Breast epithelium (tissue), 4 donors: ENCODE results near the gene ACYP1. TPM values are rescaled to one million over a fixed set of nuclear protein-coding genes. Genes with fewer than 3 reads are reported as not detected.

Source experiments
- DNase-seq, 2 donors: peaks; one replicate each; pipeline ENCODE4 v3.0.0-alpha.2; 2019; ENCODE audit warnings: low spot score in 2 of 2
- H3K27ac ChIP-seq, 2 donors: fragments of 200-600 bp; sonication (generic) in 1 of 2; one replicate each; pipeline ENCODE4 v1.5.1; 2016 to 2019; ENCODE audit warnings: mild to moderate bottlenecking in 1 of 2
- H3K27me3 ChIP-seq, 2 donors: fragments of 200-600 bp; sonication (generic) in 1 of 2; one replicate each; pipeline versions ENCODE4 v1.5.1 to v1.6.0; 2017 to 2019; ENCODE audit warnings: control low read depth in 1 of 2, mild to moderate bottlenecking in 1 of 2
- H3K36me3 ChIP-seq: fragments of 200-600 bp; one replicate; pipeline ENCODE4 v1.5.1; 2019
- H3K4me1 ChIP-seq, 2 donors: fragments of 200-600 bp; sonication (generic); one replicate each; pipeline ENCODE4 v1.5.1; 2016 to 2019; ENCODE audit warnings: control low read depth in 1 of 2
- H3K4me3 ChIP-seq, 3 donors: fragments of 200-600 bp; sonication (generic); 1 replicate in 2 of 3; 2 replicates in 1 of 3; pipeline ENCODE4 v1.5.1; 2016 to 2019; ENCODE audit warnings: mild to moderate bottlenecking in 3 of 3, moderate library complexity in 2 of 3
- H3K9me3 ChIP-seq, 2 donors: fragments of 200-600 bp; sonication (generic) in 1 of 2; one replicate each; pipeline ENCODE4 v1.5.1; 2016 to 2019; ENCODE audit warnings: control low read depth in 1 of 2
- POLR2A ChIP-seq: fragments of 450-650 bp; IDR thresholded peaks from one replicate; pipeline ENCODE4 v1.6.1; 2016; ENCODE audit warnings: antibody characterized with exemption, mild to moderate bottlenecking, moderate library complexity
- POLR2AphosphoS5 ChIP-seq, 3 donors: sonication (generic); formaldehyde crosslinking; IDR thresholded peaks; one replicate each; pipeline ENCODE4 v1.6.1; 2017; ENCODE audit warnings: antibody characterized with exemption in 3 of 3
- intact Hi-C: fragments of 100-400 bp; cut with DNase I; formaldehyde crosslinking; loops from one replicate; pipeline ENCODE4 v1.15.1; 2023; ENCODE audit warnings: low total_unique reads
- total RNA-seq, 3 donors: library from RNA; depleted of rRNA; stranded (reverse); fragments of >200 nt; gene quantifications; one replicate each; pipeline ENCODE4 v1.1.0, GENCODE V29; 2016
- TF ChIP-seq, protein P1 (sequence below), 3 donors: fragments of 450-650 bp; IDR thresholded peaks; one replicate each; pipeline ENCODE4 v1.5.1; 2016 to 2017; ENCODE audit warnings: antibody characterized with exemption in 3 of 3, mild to moderate bottlenecking in 3 of 3, moderate library complexity in 3 of 3

ACYP1 gene
- total RNA-seq, 3 donors from 2014 or later: 19.0 to 23.6 (median 21.6) TPM

DNA sequence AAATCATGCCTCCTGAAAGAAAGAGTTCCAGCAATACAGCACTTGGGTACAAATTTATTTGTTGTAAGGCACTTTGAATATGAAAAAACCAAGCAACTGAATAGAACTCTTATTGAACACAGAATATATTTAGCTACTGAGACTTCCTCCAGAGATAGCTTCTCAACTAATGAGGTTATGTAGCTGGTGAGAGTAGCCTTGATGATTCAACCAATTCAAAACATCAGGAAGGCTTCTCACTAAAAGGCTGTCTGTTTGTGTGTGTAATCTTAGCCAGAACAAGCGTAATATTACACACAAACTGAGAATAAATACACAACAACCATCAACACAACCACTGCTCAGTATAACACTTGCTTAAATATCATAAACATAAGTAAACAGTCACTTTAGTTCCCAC, 40.7 kb downstream of the ACYP1 start:
- no peaks in the 10 kb centered on the region for H3K4me1 ChIP-seq
- TF ChIP-seq POLR2AphosphoS5 (IDR thresholded peaks at IDR 0.05) (no peak), POLR2A (no peak)
- TF ChIP-seq, protein P1, sequence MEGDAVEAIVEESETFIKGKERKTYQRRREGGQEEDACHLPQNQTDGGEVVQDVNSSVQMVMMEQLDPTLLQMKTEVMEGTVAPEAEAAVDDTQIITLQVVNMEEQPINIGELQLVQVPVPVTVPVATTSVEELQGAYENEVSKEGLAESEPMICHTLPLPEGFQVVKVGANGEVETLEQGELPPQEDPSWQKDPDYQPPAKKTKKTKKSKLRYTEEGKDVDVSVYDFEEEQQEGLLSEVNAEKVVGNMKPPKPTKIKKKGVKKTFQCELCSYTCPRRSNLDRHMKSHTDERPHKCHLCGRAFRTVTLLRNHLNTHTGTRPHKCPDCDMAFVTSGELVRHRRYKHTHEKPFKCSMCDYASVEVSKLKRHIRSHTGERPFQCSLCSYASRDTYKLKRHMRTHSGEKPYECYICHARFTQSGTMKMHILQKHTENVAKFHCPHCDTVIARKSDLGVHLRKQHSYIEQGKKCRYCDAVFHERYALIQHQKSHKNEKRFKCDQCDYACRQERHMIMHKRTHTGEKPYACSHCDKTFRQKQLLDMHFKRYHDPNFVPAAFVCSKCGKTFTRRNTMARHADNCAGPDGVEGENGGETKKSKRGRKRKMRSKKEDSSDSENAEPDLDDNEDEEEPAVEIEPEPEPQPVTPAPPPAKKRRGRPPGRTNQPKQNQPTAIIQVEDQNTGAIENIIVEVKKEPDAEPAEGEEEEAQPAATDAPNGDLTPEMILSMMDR (IDR thresholded peaks at IDR 0.05): no peak
- intact Hi-C loops: no loop called here
- H3K9me3 ChIP-seq: no peaks in the 10 kb centered on the region
- DNase-seq: no peak
- no peaks in the 10 kb centered on the region for H3K36me3 ChIP-seq
- no peaks in the 10 kb centered on the region for H3K27me3 ChIP-seq
- H3K27ac ChIP-seq: no peak overlapping the region
- no peak overlapping the region for H3K4me3 ChIP-seq

DNA sequence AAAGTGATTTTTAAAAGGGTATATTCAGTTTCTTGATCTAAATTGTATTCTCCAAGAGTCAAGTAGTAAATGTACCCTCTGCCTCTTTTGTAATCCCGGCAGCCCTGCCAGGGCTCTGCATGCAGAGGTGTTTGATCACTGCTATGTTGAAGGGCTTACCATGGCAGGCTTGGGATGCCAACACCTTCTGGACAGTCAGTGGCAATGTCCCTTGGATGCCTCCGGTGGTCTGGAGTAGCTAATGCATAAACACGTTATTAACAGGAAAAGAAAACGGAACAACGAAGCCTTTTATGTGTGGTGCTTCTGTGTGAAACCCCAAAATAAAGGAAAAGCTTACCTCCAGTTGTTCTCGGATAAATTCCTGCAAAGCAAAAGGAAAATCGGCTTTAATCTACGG, 41.2 kb downstream of the ACYP1 start:
- Histone ChIP-seq H3K27ac (no peak overlapping the region), H3K4me3 (no peak overlapping the region), H3K27me3 (no peaks in the 10 kb centered on the region), H3K9me3 (no peaks in the 10 kb centered on the region), H3K36me3 (no peaks in the 10 kb centered on the region), H3K4me1 (no peaks in the 10 kb centered on the region)
- TF ChIP-seq, protein P1 (IDR thresholded peaks at IDR 0.05): peak in 1 of 3 donors; percentile 20
- TF ChIP-seq POLR2A: no peak
- intact Hi-C loops: no loop called here
- no peak for DNase-seq

DNA sequence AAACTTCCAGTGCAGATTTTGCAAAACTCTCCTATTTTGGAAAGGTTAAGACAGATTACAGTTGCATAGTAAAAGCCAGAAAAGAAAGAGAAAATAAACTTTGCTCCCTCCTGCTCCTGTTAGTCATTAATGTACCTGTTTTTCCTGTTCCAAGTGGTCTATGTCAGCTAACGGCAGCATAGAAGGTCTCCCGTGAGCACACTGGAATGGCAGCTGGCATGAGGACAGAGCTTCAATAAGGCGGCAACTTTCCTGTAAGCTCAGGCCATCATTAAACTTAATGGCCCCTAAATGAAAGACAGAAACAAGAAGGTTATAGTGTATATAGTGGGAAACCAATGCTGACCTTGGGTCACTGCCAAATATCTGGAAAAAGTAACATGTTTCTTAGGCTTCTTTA, 45.1 kb downstream of the ACYP1 start:
- Histone ChIP-seq H3K9me3 (no peaks in the 10 kb centered on the region), H3K27ac (no peak overlapping the region), H3K4me3 (no peak overlapping the region), H3K4me1 (no peaks in the 10 kb centered on the region), H3K36me3 (no peaks in the 10 kb centered on the region), H3K27me3 (no peaks in the 10 kb centered on the region)
- TF ChIP-seq POLR2AphosphoS5 (IDR thresholded peaks at IDR 0.05) (no peak), POLR2A (no peak)
- TF ChIP-seq, protein P1 (IDR thresholded peaks at IDR 0.05): no peak
- intact Hi-C loops: no loop called here
- DNase-seq: no peak

DNA sequence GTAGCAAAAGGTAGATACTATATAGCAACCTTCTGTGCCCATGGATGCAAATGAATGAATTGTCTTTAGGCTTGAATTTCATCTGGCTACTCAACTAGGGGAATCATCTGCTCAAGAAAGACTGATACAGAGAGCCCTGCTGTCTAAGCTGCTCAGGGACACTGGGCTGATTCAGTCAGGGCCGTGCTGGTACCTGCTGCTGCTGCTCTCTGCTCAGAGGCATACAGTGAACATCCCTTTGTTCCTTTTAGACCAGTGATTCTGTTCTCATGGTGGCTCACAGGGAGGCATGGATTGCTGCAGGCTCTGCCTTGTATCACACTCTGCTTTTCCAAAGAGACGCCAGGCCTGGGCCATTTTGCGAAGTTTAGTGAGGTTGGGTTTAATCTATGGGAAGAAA, 47.0 kb downstream of the ACYP1 start:
- H3K4me1 ChIP-seq: no peaks in the 10 kb centered on the region
- no peak overlapping the region for H3K4me3 ChIP-seq
- H3K27me3 ChIP-seq: no peaks in the 10 kb centered on the region
- no peak for DNase-seq
- TF ChIP-seq, protein P1 (IDR thresholded peaks at IDR 0.05): no peak
- TF ChIP-seq POLR2AphosphoS5 (IDR thresholded peaks at IDR 0.05) (no peak), POLR2A (no peak)
- intact Hi-C loops: no loop called here
- no peak overlapping the region for H3K27ac ChIP-seq
- no peaks in the 10 kb centered on the region for H3K9me3 ChIP-seq
- no peaks in the 10 kb centered on the region for H3K36me3 ChIP-seq

- no peak for DNase-seq
- Histone ChIP-seq H3K4me1 (no peaks in the 10 kb centered on the region), H3K36me3 (no peaks in the 10 kb centered on the region), H3K27me3 (no peaks in the 10 kb centered on the region), H3K9me3 (no peaks in the 10 kb centered on the region), H3K27ac (no peak overlapping the region), H3K4me3 (no peak overlapping the region)
- intact Hi-C loops: no loop called here
- TF ChIP-seq POLR2AphosphoS5 (IDR thresholded peaks at IDR 0.05) (no peak), POLR2A (no peak)
- TF ChIP-seq, protein P1 (IDR thresholded peaks at IDR 0.05): no peak
Measured at GRCh38 chr14:75015496-75015895, 48.3 kb downstream of the ACYP1 start.
